ENCODE results near the gene TPPP.

DNA sequence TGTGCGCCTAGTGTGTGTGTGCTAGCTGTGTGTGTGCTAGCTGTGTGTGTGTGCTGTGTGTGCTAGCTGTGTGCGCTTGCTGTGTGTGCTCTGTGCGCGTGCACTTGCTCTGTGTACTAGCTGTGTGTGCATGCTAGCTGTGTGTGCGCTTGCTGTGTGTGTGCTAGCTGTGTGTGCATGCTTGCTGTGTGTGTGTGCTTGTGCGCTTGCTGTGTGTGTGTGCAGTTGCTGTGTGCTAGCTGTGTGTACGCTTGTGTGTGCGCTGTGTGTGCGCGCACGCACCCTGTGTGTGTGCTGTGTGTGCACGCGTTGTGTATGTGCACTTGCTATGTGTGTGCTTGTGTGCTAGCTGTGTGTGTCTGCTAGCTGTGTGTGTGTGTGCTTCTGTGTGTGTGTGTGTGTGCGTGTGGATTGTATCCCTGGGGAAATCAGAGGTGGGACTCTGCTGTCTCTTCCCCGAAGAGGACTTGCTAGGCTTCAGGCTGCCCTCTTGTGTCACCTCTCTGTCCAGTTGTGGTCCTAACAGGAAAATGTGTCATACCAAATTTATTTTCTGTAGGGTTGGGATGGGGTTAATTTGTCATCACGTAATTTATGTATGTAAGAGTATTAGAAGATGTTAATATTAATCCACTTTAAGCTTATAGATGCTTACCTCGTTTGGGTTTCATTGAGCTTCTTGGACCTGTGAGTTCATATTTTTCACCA is 38.9 kb downstream of the TPPP start:
- TF ChIP-seq CTCF (conservative IDR thresholded peaks at IDR 0.05; ENCODE audit: low read length) (no peak), EZH2phosphoT487 (IDR thresholded peaks at IDR 0.05; ENCODE audit: borderline replicate concordance) (no peak)

Data from Loucy (cell line).